K562 (cell line): ENCODE data around the gene POLR3K.

Experiments
- BRF1 ChIP-seq: IDR thresholded peaks from 3 replicates; pipeline ENCODE4 v1.6.1; 2011; ENCODE audit warnings: borderline replicate concordance, mild to moderate bottlenecking; ENCODE audit not compliant: insufficient read length; ENCODE audit errors: extremely low read depth
- CTCF ChIP-seq, 3 experiments: IDR thresholded peaks in 2 of 3; conservative IDR thresholded peaks in 1 of 3; 2 replicates each; pipeline ENCODE4 v1.5.1; 2011 to 2012; ENCODE audit warnings: low read length in 3 of 3, mild to moderate bottlenecking in 3 of 3, control low read depth in 2 of 3, improper control_type of control experiment in 1 of 3, inconsistent platforms in 1 of 3, low read depth in 1 of 3, mixed read lengths in 1 of 3, moderate library complexity in 1 of 3; ENCODE audit not compliant: insufficient read depth in 2 of 3
- FOXM1 ChIP-seq, 2 experiments: fragments of 450-650 bp in 1 of 2; sonication (generic) in 1 of 2; formaldehyde crosslinking in 1 of 2; IDR thresholded peaks; 2 replicates each; pipeline versions ENCODE4 v1.6.1 to v1.9.0; 2017 to 2022; ENCODE audit warnings: low read depth in 2 of 2, mild to moderate bottlenecking in 2 of 2, missing genetic modification reagents in 1 of 2, moderate library complexity in 1 of 2
- NFATC3 ChIP-seq: fragments of 450-650 bp; IDR thresholded peaks from 2 replicates; pipeline ENCODE4 v1.6.1; 2017; ENCODE audit warnings: mild to moderate bottlenecking
- RUNX1 ChIP-seq: sonication (generic); IDR thresholded peaks from 2 replicates; pipeline ENCODE4 v1.6.1; 2016; ENCODE audit warnings: antibody characterized with exemption, low read depth
- ZBTB1 ChIP-seq: sonication (generic); formaldehyde crosslinking; IDR thresholded peaks from 2 replicates; pipeline ENCODE4 v1.8.1; 2023; ENCODE audit warnings: missing genetic modification reagents, low read depth, mild to moderate bottlenecking, borderline replicate concordance
- ZNF217 ChIP-seq: sonication (generic); formaldehyde crosslinking; IDR thresholded peaks from 2 replicates; pipeline ENCODE4 v1.8.0; 2022; ENCODE audit warnings: mild to moderate bottlenecking, missing genetic modification reagents
- ZNF644 ChIP-seq: fragments of 200-800 bp; sonication (Bioruptor generic); IDR thresholded peaks from 2 replicates; pipeline ENCODE4 v1.6.1; 2016; ENCODE audit warnings: low read depth, missing genetic modification characterization, missing compliant biosample characterization
- ZZZ3 ChIP-seq: fragments of 450-650 bp; IDR thresholded peaks from 2 replicates; pipeline ENCODE4 v1.6.1; 2016; ENCODE audit warnings: antibody characterized with exemption, mild to moderate bottlenecking, moderate library complexity

DNA sequence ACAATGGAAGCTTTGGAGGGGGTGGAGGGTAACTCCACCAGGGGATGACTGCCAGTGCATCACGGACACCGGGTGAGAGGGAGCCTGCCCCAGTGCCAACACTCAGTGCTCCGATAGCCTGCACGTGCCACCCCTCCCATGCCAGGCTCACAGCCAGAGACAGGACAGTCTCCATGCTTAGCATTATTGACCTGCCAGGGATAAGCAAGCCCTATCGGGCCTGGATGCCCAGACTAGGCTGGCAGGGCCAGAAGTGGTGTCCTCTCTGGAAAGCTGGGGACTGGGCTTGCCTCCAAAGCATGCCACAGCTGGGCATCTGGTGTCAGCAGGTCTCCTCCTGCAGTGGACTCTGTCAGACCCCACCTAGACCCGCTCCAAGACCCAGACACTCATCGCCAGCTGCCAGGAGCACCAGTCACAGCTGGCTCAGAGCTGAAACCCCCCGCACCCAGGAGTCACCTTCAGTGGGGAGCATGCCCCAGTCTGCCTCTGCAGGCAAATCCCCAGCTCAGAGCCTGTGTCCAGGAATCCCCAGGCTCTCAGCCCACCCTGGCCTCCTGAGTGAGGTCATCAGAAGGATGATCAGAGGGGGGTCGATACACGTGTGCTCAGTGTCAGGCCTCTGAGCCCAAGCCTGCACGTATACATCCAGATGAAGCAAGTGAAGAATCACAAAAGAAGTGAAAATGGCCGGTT is 20.8 kb upstream of the POLR3K start:
- TF ChIP-seq CTCF (IDR thresholded peaks at IDR 0.05 in 2 of 3, conservative IDR thresholded peaks at IDR 0.05 in 1 of 3; ENCODE audit: insufficient read depth in 2 of 3, low read depth in 1 of 3, low read length in 3 of 3) (no peak), BRF1 (no peak), NFATC3 (no peak), ZZZ3 (no peak), ZNF644 (tag) (no peak), ZNF217 (CRISPR knock-in tag) (no peak), ZBTB1 (CRISPR knock-in tag) (no peak), RUNX1 (no peak), FOXM1 (IDR thresholded peaks at IDR 0.05; ENCODE audit: low read depth) (no peak), FOXM1 (CRISPR knock-in tag; IDR thresholded peaks at IDR 0.05; ENCODE audit: low read depth) (no peak)
